GM19238 (cell line): ENCODE data around the gene CTRB1.
"Not testable (repeated sequence)": the region's sequence is repeated elsewhere in the genome, so short reads cannot be mapped to it uniquely, and the experiment has no call there.

ENCODE experiments used
- DNase-seq: peaks from one replicate; pipeline ENCODE4 v3.0.0; 2011; ENCODE audit warnings: low spot score; ENCODE audit not compliant: insufficient read length

Gene CTRB1

DNA sequence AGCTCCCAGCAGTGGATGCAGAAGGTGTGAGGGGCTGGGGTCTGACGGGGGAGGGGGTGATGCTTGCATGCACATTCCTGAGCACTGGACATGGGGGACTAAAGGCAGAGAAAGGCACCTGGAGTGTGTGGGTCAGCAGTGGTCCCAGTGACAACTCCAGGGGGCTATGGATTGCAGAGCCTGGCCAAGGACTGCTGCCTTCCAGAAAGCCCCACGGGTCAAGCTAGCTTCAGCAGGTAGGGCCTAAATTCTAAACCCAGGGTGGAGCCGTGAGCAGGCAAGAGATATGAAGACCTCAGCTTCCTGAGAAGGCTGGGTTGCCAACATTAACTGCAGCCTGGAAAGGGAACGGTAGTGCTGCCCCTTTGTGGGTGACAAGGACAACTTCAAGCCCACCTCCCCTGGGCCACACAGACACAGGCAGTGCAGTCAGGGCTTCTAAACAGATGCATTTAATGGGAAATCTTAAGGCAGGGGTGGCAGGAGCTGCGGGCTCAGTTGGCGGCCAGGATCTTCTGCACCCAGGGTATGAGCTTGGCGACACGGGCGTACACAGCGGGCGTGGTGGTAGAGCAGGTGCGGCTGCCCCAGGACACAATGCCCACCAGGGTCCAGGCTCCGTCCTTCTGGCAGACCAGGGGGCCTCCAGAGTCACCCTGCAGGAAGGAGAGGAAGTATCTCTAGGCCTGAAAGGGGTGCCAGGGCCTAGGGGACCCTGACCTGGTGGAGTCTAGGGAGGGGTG, 14.9 kb upstream of the CTRB1 start:
- no peak for DNase-seq

DNA sequence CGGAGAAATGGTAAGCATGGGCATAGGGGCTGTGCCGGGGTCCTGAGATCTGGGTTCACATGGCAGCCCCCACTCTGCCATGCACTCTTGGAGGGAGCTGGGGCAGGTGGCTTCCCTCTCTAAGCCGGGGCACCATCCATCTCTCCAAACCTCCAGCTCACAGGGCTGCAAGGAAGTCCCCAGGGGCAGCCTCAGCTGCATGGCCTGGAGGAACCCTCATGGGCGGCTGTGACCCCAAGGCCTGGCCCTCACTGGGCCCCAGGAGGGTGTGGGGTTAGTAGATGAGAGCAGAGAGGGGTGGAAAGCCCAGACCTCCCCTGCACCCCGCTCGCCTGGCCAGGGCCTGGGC, 14.4 kb upstream of the CTRB1 start:
- DNase-seq, result no peak

DNA sequence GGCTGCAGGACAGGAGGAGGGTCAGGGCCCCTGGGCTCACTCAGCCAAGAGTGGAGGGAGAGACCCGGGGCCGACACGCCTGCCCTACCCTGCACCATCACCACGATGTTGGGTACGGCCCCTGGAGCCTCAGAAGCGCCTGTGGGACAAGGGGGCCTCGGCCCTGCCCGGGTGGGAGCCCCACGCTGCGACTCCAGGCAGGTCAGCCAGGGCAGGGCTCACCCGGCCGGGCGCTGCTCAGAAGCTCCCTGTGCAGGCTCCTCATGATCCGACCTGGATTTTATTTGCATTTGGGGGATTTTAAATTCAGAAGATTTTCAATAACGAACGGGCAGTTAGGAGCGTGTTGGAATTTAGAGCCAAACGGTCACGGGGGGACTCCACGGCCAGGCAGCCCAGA, 13.9 kb upstream of the CTRB1 start:
- not testable (repeated sequence) for DNase-seq

DNA sequence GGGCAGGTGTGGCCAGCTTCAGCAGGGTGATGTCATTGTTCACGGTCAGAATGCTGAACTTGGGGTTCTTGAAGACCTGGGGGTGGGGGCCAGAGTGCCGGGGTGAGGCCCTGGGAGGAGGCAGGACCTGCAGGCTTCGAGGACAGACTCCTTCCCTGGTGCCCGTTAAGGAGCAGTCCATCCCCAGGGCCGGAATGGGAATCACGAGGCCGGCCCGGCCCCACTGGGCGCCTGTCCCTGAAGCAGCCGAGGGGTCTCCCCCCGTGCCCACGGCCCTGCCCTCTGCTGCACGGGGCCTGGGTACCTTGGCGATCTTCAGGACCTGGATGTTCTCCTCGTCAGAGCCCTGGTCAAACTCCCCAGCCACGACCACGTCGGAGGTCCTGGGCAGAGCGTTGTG, 13.3 kb upstream of the CTRB1 start:
- DNase-seq, result not testable (repeated sequence)

DNA sequence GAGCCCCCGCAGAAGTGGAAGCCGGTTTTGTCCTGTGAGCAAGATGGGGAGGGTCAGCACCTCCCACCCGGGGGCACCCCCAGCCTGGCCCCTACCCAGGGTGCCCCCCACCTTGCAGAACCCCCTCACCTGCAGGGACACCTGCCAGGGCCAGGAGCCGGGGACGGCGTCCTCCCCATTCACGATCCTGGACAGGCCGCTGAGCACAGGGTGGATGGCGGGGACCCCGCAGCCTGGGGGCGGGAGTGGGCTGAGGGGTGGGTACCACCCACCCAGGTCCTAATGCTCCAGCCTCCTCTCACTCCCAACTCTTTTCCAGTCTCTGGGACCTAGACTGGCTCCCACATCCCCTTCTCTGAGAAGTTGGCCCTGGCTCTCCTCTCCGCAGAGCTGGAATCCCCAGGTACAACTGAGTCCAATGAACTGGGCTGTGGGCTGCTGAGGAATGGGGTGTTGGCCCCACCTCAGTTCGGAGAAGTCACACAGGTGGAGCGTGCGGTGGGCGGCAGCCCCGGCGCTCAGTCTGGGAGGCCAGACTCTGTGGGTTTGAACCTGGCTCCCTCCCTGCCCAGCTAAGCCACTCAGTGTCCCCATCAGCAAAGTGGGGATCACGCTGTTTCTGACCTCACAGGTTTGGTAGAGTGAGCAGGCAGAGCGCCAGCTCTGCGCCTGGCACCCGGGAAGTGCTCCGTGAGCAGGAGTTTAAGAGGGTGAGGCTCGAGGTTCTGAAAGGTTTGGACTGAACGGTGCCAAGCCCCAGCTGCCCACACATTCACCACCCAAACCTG, 12.6 kb upstream of the CTRB1 start:
- not testable (repeated sequence) for DNase-seq

DNA sequence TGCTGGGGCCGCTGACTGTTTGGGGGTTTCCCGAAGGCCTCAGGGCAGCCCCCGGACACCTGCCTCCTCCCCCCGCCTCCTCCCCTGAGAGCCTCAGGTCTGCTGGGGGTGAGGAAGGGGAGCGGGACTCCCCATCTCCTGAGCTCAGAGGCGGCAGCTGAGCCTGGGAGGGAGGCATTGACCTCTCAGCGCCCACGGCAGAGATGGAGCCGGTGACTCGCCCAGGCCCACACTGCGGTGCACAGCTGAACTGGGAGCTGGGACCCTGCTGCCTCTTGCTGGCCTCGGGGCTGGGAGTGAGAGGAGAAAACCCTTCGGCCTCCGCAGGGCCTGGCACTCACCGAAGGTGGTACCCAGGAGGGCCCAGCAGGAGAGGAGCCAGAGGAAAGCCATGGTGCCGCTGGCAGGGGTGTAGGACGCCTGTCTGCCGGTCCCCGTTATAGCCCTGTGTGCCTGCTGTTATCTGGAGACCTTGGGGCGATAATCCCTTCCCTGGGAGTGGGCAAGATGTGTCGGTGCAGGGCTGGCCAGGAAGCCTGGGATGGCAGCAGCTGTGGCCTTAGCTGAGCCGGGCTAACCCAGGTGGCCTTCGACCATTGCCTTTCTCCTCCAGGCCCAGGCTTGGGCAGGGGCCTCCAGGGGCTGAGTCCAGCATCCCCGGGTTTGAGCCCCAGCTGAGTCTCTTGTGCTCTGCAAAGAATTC, 11.9 kb upstream of the CTRB1 start, which contains the start of gene CTRB2:
Gene CTRB2, minus strand, starts transcription at position 413 of the 703 bp plus-strand sequence. Its CDS starts 20 bp downstream, at position 393.
- no peak for DNase-seq

DNA sequence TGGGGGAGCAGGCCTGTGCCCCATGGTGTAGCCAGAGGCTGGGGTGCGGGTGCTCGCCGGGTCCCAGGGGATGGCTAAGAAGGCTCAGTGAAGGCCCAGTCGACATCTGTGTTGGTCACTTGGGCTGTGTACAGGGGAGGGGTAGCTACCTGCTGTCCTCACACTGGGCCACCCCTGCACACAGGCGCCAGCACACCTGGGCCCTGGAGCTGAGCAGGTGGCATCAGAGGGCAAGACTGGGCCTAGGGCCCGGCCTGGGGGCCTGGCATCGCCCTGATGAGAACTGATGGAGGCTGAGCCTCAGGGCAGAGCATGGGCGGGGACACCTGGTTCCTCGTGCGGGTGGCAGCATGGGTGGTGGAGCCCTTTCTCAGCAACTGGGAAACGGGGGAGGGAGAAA, 11.0 kb upstream of the CTRB1 start:
- DNase-seq, result no peak

DNA sequence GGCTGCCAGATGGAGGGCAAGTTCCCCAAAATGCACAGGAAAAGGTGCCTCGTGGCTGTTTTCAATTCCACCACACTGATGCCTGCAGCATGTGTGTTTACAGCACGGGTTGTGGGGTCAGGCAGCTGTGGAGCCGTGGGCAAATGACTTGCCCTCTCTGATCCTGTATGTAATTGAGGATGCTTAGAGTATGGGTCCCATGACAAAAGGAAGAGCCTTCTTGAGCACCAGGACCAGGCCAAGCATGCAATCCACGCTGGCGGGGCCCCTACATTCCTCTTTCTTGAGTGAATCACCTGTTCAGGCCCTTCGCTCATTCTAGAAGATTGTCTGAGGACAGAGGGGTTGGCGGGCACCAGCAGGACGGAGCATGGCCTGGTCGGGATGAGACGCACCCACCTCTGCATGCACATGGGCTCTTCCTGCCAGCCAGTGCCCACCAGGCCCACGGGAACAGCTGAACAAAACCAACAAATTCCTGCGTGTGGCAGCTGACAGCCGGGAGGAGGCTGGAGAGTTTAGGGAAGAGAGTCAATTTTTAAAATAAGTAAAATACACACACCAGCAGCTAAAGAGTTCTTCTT, 10.5 kb upstream of the CTRB1 start:
- DNase-seq, result no peak

DNA sequence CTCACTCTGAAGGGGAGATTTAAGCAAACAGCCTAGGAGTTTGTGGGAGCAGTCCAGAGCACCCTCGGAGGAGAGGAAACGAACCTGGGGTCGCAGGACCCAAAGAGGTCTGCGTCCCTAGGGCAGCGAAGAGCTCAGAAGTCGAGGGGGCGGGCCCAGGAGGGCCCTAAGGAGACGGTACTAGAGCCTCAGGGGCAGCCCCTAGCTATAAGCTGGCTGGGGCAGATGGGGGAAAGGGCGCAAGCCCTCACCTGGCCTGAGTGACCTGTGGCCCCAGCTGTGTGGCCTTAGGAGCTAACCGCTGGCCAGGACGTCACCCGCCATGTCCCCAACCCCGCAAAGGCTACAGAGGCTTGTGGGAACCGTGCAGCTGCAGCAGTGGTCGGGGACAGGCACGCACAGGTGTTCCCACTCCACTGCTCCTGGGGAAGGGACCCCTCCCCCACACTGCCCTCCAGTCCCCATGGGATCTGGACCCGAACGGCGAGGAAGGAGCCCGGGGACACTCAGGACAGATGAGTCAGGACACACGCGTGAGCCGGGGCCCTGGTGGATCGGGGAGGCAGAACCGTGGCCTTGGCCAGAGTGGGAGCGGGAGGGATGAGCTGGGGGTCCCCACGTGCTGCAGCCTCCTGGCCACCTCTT, 9.8 kb upstream of the CTRB1 start:
- no peak for DNase-seq

DNA sequence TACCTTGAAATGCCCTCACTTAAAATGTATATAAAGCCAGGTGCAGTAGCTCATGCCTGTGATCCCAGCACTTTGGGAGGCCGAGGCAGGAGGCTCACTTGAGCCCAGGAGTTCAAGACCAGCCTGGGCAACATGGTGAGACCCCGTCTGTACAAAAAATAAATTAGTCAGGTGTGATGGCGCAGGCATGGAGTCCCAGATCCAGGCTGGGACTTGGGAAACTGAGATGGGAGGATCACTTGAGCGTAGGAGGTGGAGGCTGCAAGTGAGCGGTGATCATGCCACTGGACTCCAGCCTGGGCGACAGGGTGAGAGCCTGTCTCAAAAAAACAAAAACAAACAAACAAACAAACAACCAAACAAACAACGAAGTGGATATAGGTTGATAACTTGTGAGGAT, 9.3 kb upstream of the CTRB1 start:
- not testable (repeated sequence) for DNase-seq

DNA sequence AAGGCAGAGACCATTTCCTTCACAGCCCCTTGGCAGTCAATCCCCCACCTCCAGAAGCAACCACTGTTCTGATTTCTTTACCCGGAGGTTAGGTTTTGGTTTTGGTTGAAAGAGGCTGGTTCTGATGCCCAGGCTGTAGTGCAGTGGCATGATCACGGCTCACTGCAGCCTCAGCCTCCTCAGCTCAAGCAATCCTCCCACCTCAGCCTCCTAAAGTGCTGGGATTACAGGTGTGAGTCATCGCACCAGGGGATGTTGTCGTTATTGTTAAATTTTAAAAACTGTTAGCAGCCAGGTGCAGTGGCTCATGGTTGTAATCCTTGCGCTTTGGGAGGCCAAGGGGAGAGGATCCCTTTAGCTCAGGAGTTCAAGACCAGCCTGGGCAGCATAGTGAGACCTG, 8.8 kb upstream of the CTRB1 start:
- no peak for DNase-seq

DNA sequence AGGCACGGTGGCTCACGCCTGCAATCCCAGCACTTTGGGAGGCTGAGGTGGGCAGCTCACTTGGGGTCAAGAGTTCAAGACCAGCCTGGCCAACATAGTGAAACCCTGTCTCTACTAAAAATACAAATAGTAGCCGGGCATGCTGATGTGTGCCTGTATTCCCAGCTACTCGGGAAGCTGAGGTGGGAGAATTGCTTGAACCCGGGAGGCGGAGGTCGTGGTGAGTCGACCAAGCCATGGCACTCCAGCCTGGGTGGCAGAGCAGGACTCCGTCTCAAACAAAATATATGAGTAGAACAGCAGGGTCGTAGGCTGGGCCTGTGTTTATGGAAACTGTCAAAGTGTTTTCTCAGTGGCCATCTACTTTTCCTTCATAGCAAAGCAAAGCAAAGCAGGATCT, 7.5 kb upstream of the CTRB1 start:
- not testable (repeated sequence) for DNase-seq

DNA sequence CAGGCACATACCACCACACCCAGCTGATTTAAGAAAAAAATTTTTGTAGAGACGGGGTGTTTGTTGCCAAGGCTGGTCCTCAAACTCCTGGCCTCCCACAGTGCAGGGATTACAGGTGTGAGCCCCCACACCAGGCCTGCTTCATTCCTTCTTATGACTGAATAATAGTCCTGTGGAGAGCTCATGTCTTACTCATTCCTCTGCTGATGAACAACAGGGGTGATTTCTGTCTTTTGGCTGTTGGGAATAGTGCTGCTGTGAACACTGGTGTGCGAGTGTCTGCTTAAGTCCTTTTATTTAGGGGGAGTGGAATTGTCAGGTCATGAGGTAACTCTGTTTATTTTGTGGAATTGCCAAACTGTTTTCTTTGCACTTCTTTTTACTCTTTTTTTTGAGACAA, 2.7 kb upstream of the CTRB1 start:
- no peak for DNase-seq

DNA sequence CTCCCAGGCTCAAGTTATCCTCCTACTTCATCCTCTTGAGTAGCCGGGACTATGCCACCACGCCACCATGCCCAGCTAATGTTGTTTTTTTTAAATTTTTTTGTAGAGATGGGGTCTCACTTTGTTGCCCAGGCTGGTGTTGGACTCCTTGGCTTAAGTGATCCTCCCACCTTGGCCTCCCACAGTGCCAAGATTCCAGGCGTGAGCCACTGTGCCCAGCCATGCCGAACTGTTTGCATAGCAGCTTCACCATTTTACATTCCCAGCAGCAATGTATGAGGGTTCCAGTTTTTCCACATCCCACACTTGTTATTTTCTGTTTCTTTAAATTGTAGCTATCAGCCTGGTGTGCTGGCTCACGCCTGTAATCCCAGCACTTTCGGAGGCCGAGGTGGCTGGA, 2.2 kb upstream of the CTRB1 start:
- DNase-seq, result no peak

DNA sequence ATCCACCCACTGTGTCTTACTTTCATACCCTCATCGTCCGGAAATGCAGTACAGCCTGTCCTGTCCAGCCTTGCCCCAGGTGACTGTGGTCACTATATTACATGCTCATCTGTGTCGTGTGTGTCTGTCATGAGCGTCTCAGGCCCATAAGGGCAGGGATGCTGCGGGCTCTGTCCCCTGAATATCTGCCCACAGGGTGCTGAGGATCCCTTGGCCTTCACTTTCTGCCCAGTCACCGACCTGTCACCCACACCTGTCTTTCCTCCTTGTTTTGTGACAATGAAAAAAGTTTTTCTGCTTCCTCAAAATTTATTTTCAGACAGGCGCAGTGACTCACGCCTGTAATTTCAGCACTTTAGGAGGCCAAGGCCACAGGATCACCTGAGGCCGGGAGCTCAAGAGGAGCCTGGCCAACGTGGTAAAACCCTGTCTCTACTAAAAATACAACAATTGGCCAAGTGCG, 1.4 kb upstream of the CTRB1 start:
- DNase-seq, result no peak

DNA sequence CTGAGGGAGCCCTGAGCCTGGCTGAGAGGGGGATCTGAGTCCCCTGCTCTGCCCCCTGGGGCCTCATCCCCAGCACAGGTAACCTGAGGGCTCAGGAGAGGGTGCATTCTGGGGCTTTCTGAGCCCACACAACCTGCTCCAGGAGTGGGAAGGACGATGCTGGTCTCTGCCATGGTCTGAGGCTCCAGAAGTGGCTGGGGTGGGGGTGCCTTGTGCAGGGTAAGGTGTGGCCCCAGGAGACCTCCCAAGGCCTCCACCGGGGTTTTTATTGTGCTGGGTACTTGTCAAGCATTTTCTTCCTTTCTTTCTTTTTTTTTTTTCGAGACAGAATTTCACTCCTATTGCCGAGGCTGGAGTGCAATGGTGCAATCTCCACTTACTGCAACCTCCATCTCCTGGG, 300 bp downstream of the CTRB1 start:
- DNase-seq, result no peak

DNA sequence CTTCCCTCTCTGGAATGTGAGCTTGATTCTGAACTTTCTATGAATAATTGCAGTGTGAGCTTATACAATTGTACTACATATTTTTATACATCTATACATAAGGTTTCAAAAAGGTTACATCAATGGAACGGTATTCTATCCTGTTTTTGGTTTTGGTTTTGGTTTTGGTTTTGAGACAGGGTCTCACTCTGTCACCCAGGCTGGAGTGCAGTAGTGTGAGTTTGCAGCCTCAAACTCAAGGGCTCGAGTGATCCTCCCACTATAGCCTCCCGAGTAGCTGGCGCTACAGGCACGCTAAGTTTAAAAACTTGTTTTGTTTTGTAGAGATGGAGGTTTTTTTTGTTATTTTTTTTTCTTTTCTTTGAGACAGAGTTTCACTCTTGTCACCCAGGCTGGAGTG, 1.1 kb downstream of the CTRB1 start:
- DNase-seq, result no peak

DNA sequence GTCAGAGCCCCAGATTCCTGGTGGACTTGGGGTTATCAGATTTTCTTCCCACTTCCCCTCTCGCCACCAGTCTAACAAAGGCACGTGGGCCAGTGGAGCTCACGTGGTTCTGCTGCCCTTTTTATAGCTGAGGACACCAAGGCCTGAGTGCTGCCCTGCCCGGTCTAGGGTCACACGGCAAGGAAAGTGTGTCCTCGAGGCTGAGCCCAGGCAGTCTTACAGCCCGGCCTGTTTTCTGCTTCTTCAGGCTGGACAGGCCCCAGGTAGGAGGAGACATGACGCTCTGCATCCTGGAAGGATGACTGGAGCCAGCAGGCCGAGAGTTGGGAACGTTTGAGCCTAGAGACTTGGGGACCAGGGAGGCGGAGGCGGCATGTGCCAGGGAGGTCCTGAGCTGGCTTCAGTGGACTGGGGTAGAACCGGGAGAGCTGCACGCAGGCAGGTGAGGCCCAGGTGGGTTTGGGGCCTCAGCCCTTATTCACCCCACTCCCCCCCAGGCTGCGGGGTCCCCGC, 3.5 kb downstream of the CTRB1 start:
- DNase-seq, result no peak

DNA sequence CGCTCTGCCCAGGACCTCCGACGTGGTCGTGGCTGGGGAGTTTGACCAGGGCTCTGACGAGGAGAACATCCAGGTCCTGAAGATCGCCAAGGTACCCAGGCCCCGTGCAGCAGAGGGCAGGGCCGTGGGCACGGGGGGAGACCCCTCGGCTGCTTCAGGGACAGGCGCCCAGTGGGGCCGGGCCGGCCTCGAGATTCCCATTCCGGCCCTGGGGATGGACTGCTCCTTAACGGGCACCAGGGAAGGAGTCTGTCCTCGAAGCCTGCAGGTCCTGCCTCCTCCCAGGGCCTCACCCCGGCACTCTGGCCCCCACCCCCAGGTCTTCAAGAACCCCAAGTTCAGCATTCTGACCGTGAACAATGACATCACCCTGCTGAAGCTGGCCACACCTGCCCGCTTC, 4.3 kb downstream of the CTRB1 start:
- DNase-seq, result not testable (repeated sequence)

DNA sequence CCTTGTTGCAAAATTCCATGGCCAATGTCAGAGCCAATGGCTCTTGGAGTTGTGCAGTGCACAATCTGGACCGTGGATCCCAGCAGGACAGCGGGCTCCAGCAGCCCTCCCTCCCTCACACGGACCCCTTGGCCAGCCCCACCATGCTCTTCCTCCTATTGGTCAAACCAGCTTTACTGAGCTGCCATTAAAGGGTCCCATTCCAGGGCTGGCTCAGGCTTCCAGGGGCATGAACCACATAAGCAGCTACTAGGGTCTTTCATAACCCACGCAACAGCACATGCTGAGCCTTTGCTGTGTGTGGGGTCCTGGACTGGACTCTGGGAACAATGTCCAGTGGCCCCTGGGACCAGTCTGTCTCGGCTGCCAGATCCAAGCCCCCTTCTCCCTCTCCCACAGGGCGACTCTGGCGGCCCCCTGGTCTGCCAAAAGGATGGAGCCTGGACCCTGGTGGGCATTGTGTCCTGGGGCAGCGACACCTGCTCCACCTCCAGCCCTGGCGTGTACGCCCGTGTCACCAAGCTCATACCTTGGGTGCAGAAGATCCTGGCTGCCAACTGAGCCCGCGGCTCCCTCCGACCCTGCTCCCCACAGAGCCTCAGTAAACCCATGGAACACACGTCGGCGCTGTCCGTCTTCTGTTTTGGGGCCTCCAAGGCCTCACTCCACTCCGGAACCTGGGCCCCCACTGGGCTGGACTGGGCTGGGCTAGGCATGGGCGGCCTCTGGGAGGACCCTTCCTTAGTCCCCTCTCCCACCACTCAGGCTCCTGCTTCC, 5.7 kb downstream of the CTRB1 start:
- no peak for DNase-seq
